Measurements from ENCODE around the gene CHI3L2. TPM values are rescaled to one million over a fixed set of nuclear protein-coding genes. Genes with fewer than 3 reads are reported as not detected.

The CHI3L2 gene
- total and polyA plus RNA-seq, 9 of the 15 experiments (the other 6 are each of a cell fraction or from before 2014, with no cell fraction given) = 0.07 to 0.27 (median 0.15) TPM; not detected in 6

- TF ChIP-seq MGA (IDR thresholded peaks at IDR 0.05) (peak; percentile 33; the same call in 1 of the 2 replicates), XRCC4 (IDR thresholded peaks at IDR 0.05; ENCODE audit: extremely low read depth, insufficient read depth, insufficient read length) (no peak), CTBP1 (IDR thresholded peaks at IDR 0.05; ENCODE audit: borderline replicate concordance) (no peak), CTCFL (IDR thresholded peaks at IDR 0.05; ENCODE audit: borderline replicate concordance, insufficient read depth, low read depth, low read length, poor library complexity, severe bottlenecking) (peak; percentile 73), MITF (IDR thresholded peaks at IDR 0.05) (no peak), MYC (IDR thresholded peaks at IDR 0.05; ENCODE audit: low read depth, low read length) (peak; percentile 31; the same call in 1 of the 2 replicates), MYC (CRISPR knock-in tag; IDR thresholded peaks at IDR 0.05; ENCODE audit: borderline replicate concordance, low read depth) (no peak), L3MBTL2 (IDR thresholded peaks at IDR 0.05) (0 out of 2 replicates have a peak, but pooled peaks have one; percentile 25), ZNF263 (CRISPR knock-in tag; IDR thresholded peaks at IDR 0.05; ENCODE audit: borderline replicate concordance) (peak; percentile 80; the same call in 1 of the 2 replicates), FOXP1 (CRISPR knock-in tag; IDR thresholded peaks at IDR 0.05) (peak; percentile 47; the same call in 1 of the 2 replicates), RB1 (IDR thresholded peaks at IDR 0.05; ENCODE audit: low read depth) (peak; percentile 20; the same call in 1 of the 2 replicates), NONO (IDR thresholded peaks at IDR 0.05; ENCODE audit: low read depth in 2 of 2, low read length in 1 of 2) (no peak)
Measured at GRCh38 chr1:111197598-111198284, 29.8 kb upstream of the CHI3L2 start (continued).
